D721Med (cell line): ENCODE data around the gene YWHAB.
"Not testable (repeated sequence)": the region's sequence is repeated elsewhere in the genome, so short reads cannot be mapped to it uniquely, and the experiment has no call there.

ENCODE experiments used
- DNase-seq: peaks from one replicate; pipeline ENCODE4 v3.0.0; 2011; ENCODE audit warnings: low spot score; ENCODE audit not compliant: insufficient read length
- FAIRE-seq: peaks from 2 replicates; lab custom pipeline; 2011; peaks lifted over from hg19 to GRCh38; lab: Jason Lieb, UNC
- TF ChIP-seq, protein P1 (sequence below): IDR thresholded peaks from 2 replicates; pipeline ENCODE4 v1.5.1; 2012; ENCODE audit warnings: mild to moderate bottlenecking, control low read depth; ENCODE audit not compliant: insufficient read depth; ENCODE audit errors: missing control alignments

Gene YWHAB

GRCh38 chr20:44856856-44857448 lies 28.6 kb upstream of the YWHAB start:
- no peak for DNase-seq
- FAIRE-seq, result no peak

DNA sequence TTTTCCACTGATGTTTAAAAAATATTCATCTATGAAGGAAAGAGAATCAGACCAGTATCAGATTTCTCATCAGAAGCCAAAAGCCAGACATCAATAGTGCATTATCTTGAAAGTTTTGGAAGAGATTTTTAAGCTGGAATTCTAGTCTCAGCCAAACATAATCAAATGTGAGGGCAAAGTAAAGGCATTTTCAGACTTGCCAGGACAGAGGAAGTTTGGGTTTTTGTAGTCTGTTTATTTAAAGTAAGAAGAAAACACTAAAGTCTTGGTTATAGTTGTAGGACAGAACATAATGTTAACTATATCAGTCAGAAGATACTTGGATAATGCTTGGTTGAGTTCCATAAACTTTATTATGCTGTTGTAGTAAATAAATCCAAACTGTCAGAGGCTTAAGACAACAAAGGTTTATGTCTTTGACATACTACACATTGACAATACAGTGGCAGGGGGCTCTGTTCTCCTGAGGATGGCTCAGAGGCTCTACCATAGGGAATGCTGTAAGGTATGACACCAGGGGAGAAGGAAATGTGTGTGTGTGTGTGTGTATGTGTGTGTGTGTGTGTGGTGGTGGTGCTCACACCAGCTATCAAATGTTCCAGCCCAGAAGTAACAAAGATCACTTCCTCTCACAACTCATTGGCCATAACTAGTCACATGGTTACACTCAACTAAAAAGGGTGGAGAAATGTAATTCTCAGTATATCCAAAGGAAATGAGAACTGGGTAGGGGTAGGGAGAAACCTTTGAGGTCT lies 26.7 kb upstream of the YWHAB start:
- no peak for DNase-seq
- TF ChIP-seq, protein P1, sequence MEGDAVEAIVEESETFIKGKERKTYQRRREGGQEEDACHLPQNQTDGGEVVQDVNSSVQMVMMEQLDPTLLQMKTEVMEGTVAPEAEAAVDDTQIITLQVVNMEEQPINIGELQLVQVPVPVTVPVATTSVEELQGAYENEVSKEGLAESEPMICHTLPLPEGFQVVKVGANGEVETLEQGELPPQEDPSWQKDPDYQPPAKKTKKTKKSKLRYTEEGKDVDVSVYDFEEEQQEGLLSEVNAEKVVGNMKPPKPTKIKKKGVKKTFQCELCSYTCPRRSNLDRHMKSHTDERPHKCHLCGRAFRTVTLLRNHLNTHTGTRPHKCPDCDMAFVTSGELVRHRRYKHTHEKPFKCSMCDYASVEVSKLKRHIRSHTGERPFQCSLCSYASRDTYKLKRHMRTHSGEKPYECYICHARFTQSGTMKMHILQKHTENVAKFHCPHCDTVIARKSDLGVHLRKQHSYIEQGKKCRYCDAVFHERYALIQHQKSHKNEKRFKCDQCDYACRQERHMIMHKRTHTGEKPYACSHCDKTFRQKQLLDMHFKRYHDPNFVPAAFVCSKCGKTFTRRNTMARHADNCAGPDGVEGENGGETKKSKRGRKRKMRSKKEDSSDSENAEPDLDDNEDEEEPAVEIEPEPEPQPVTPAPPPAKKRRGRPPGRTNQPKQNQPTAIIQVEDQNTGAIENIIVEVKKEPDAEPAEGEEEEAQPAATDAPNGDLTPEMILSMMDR, result no peak
- no peak for FAIRE-seq

More at GRCh38 chr20:44856856-44857448, 28.6 kb upstream of the YWHAB start:
- TF ChIP-seq, protein P1, result no peak

- TF ChIP-seq, protein P1, result no peak
- DNase-seq, result no peak
- FAIRE-seq, result no peak
These were observed 23.9 kb upstream of the YWHAB start for GRCh38 chr20:44861531-44862006.

DNA sequence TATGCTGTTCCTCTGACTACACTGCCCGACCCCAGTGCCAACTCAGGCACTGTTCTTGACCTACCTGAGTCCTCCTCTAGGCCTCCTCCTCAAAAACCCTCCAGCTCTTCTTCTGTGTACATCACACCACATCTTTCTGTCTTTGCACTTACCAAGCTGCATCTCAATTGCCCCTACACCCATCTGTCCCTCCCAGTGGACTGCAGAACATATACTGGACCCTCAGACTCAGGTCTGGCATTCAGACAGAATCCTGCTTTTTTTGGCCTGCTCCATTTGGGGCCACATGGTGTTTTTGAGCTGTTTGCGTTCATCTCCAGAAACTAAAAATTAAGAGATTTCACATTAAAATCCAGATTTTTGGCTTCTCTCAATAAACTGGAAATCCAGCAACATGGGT lies 23.2 kb upstream of the YWHAB start:
- TF ChIP-seq, protein P1, result no peak
- DNase-seq, result no peak
- FAIRE-seq, result no peak

DNA sequence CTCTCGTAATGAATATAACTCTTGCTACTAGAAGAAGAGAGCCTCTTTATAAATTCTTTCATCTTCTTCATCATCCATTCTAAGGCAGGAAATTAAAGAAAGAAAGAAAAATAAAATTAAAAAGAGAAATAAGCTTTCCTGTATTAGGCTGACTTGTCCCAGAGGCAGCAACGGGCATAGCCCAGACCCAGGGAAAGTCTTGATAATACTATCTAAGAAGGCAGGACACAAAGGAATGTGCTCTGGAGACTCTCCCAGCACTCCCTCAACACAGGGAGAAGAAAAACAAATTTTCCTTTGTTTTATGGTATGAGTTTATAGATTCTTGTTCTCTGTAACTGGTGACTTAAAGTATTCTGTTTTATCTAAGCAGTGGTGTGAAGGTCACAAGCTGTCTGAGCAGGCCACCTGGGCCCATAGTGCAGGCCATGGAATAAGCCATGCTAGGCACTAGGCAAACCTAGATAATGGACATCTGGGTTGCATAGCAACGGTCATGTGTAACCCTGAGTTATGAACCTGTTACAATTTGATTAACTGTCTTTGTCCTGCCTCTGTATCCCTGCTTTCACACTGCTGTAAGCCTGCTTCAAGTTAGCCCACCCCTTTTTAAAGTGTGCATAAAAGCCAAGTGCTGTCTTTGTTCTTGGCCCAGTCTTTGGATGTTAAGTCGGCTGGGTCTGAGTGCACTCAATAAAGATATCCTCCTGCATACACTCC lies 22.0 kb upstream of the YWHAB start:
- not testable (repeated sequence) for DNase-seq, FAIRE-seq

GRCh38 chr20:44864493-44864892 lies 21.0 kb upstream of the YWHAB start:
- not testable (repeated sequence) for FAIRE-seq

DNA sequence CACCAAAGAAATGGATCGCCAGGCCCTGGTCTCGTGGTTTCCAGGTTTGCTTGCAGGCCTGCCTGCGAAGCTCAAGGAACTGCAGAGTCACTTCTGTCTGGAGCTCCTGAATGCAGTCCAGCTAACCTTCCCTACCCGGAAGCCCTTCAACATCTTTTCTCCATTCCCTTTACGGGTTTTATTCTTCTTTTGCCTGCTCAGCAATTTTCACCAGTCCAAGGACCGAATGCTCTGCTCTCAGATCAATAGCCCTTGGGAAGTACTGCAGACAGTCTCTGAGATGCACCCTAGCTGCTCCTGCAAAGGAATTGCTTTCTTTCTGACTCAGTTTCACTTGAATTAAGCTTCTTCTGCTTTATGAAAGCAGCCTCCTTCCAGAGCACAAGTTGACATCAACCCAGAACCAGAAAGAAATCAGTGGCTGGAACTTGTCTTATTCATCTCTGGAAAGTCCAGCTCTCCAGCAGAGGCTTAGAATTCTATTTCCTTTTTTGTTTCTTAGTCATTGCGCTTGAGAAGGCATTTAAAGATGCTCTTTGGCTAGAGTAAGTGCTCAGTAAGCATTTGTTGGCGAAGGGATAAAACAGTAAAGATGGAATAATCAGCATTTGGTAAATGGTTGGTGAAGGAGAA lies 18.7 kb upstream of the YWHAB start:
- no peak for FAIRE-seq
- TF ChIP-seq, protein P1, result no peak
- no peak for DNase-seq

More at GRCh38 chr20:44864493-44864892, 21.0 kb upstream of the YWHAB start:
- not testable (repeated sequence) for DNase-seq
